ENCODE measurements around the gene PDE3A.

DNA sequence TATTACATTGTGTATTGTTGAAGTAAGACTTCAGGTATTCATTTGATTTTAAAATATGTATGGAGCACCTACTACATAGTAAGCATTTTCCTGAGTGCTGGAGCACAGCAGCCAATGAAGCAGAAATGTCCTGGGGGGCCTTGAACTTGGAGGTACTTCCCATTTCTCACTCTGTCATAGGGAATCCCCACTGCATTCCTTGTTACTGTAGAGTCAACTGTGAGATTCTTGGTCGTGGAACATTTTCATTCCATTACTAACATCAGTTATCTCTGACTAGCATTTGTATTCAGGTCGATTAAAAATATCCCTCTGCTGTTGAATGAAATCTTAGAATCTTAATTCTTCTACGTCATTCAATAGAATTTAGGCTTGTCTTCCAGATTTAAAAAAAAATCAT is 66.7 kb downstream of the PDE3A start:
- TF ChIP-seq, protein P1, sequence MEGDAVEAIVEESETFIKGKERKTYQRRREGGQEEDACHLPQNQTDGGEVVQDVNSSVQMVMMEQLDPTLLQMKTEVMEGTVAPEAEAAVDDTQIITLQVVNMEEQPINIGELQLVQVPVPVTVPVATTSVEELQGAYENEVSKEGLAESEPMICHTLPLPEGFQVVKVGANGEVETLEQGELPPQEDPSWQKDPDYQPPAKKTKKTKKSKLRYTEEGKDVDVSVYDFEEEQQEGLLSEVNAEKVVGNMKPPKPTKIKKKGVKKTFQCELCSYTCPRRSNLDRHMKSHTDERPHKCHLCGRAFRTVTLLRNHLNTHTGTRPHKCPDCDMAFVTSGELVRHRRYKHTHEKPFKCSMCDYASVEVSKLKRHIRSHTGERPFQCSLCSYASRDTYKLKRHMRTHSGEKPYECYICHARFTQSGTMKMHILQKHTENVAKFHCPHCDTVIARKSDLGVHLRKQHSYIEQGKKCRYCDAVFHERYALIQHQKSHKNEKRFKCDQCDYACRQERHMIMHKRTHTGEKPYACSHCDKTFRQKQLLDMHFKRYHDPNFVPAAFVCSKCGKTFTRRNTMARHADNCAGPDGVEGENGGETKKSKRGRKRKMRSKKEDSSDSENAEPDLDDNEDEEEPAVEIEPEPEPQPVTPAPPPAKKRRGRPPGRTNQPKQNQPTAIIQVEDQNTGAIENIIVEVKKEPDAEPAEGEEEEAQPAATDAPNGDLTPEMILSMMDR (IDR thresholded peaks at IDR 0.05): no peak
- no peak for TF ChIP-seq POLR2A (IDR thresholded peaks at IDR 0.05)
